ENCODE measurements around the gene H3-3A. TPM values are rescaled to one million over a fixed set of nuclear protein-coding genes. Genes with fewer than 3 reads are reported as not detected.
"Not testable (repeated sequence)": the region's sequence is repeated elsewhere in the genome, so short reads cannot be mapped to it uniquely, and the experiment has no call there.

The H3-3A gene
- polyA plus RNA-seq, 3 donors: 961 to 1,826 (median 1,812) TPM

DNA sequence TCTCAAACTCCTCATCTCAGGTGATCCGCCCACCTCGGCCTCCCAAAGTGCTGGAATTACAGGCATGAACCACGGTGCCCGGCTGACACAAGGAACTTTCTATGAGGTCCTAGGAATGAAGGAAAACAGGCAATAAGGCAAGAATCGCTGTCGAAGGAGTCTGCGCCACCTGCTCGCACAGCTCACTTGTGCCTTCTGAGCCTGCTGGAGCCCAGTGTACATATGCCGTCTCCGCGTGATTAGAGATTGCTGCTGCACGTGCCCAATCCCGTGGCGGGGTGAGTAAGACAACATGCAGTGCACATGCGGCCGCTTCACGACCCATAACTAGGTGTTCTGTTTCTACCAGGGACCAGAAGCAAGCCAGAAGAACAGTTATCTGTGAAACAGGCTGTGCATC lies 24.3 kb downstream of the H3-3A start:
- H3K27ac ChIP-seq (ENCODE audit: low read depth in 1 of 2, low read length in 2 of 2): no peak overlapping the region
- Mint-ChIP-seq H3K27me3 (ENCODE audit: low read depth in 3 of 3) (peaks cover 7 to 28% (median 15%) of the 10 kb centered on the region in 3 donors), H3K4me1 (peaks cover 8% of the 10 kb centered on the region), H3K36me3 (no peaks in the 10 kb centered on the region), H3K4me3 (no peak overlapping the region), H3K9me3 (peaks cover 0 to 2% (median 0%) of the 10 kb centered on the region in 7 donors), H3K27ac (no peak overlapping the region)
- no peaks in the 10 kb centered on the region for H3K36me3 ChIP-seq (replicated peaks in 1 of 2; ENCODE audit: control insufficient read depth in 1 of 2, insufficient read depth in 2 of 2, low read length in 2 of 2)
- 98% methylated on average over 14 of the region's 17 CpGs for WGBS (ENCODE audit: insufficient coverage)
- no peak overlapping the region for H3K4me2 ChIP-seq (replicated peaks; ENCODE audit: extremely low read depth, low read length, poor library complexity, severe bottlenecking)
- intact Hi-C loops (cut with micrococcal nuclease): no loop called here
- H4K20me1 ChIP-seq (ENCODE audit: insufficient read depth, low read length): no peaks in the 10 kb centered on the region
- no peaks in the 10 kb centered on the region for H3K9me3 ChIP-seq (replicated peaks in 1 of 2; ENCODE audit: control insufficient read depth in 1 of 2, insufficient read depth in 1 of 2, low read length in 2 of 2)
- no peak for DNase-seq
- H3K79me2 ChIP-seq (ENCODE audit: insufficient read depth, low read length): no peaks in the 10 kb centered on the region
- peaks cover 0 to 6% of the 10 kb centered on the region in 2 donors for H3K27me3 ChIP-seq (ENCODE audit: control insufficient read depth in 2 of 2, insufficient read depth in 2 of 2, low read length in 2 of 2)
- H3K9ac ChIP-seq (ENCODE audit: insufficient read depth, low read length, poor library complexity, severe bottlenecking): no peak overlapping the region
- TF ChIP-seq, protein P1, sequence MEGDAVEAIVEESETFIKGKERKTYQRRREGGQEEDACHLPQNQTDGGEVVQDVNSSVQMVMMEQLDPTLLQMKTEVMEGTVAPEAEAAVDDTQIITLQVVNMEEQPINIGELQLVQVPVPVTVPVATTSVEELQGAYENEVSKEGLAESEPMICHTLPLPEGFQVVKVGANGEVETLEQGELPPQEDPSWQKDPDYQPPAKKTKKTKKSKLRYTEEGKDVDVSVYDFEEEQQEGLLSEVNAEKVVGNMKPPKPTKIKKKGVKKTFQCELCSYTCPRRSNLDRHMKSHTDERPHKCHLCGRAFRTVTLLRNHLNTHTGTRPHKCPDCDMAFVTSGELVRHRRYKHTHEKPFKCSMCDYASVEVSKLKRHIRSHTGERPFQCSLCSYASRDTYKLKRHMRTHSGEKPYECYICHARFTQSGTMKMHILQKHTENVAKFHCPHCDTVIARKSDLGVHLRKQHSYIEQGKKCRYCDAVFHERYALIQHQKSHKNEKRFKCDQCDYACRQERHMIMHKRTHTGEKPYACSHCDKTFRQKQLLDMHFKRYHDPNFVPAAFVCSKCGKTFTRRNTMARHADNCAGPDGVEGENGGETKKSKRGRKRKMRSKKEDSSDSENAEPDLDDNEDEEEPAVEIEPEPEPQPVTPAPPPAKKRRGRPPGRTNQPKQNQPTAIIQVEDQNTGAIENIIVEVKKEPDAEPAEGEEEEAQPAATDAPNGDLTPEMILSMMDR (IDR thresholded peaks at IDR 0.05): no peak
- H3K4me1 ChIP-seq (ENCODE audit: control insufficient read depth in 1 of 2, insufficient read depth in 2 of 2, low read length in 2 of 2): peaks cover 11 to 17% of the 10 kb centered on the region in 2 donors
- H2AFZ ChIP-seq (ENCODE audit: insufficient read depth, low read depth, low read length, poor library complexity, severe bottlenecking): no peak overlapping the region
- no peak overlapping the region for H3K4me3 ChIP-seq (replicated peaks in 1 of 3; ENCODE audit: low read depth in 2 of 3, low read length in 3 of 3)

DNA sequence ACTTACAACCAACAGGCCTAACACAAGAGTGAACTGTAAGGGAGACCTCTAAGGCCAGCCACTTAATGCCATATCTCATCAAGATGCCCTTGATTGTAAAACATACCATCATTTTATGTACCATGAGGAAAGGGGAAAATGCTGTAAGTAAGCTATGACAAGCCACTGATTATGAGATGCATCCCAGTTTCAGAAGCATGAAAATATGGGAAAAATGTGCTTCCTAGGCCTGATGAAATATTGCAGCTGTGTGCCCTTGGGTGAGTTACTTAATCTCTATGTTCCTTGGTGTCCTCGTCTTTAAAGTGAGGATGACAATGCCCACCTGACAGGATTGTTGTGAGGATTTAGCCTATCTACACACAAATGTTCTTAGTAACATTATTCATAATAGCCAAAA lies 28.9 kb downstream of the H3-3A start:
- TF ChIP-seq, protein P1 (IDR thresholded peaks at IDR 0.05): no peak
- peaks cover 1% of the 10 kb centered on the region for H3K4me1 Mint-ChIP-seq
- H3K27me3 ChIP-seq (ENCODE audit: control insufficient read depth in 2 of 2, insufficient read depth in 2 of 2, low read length in 2 of 2): no peaks in the 10 kb centered on the region
- H3K9me3 Mint-ChIP-seq: no peaks in the 10 kb centered on the region
- no peaks in the 10 kb centered on the region for H4K20me1 ChIP-seq (ENCODE audit: insufficient read depth, low read length)
- no peaks in the 10 kb centered on the region for H3K9me3 ChIP-seq (replicated peaks in 1 of 2; ENCODE audit: control insufficient read depth in 1 of 2, insufficient read depth in 1 of 2, low read length in 2 of 2)
- peaks cover 0 to 3% (median 2%) of the 10 kb centered on the region in 3 donors for H3K27me3 Mint-ChIP-seq (ENCODE audit: low read depth in 3 of 3)
- no peaks in the 10 kb centered on the region for H3K36me3 Mint-ChIP-seq
- no peak overlapping the region for H2AFZ ChIP-seq (ENCODE audit: insufficient read depth, low read depth, low read length, poor library complexity, severe bottlenecking)
- intact Hi-C loops (cut with micrococcal nuclease): no loop called here
- no peaks in the 10 kb centered on the region for H3K36me3 ChIP-seq (replicated peaks in 1 of 2; ENCODE audit: control insufficient read depth in 1 of 2, insufficient read depth in 2 of 2, low read length in 2 of 2)
- H3K27ac Mint-ChIP-seq: no peak overlapping the region
- WGBS (ENCODE audit: insufficient coverage): no CpG with 5 or more reads among the region's 1 CpG
- H3K27ac ChIP-seq (ENCODE audit: low read depth in 1 of 2, low read length in 2 of 2): no peak overlapping the region
- no peak overlapping the region for H3K4me3 Mint-ChIP-seq
- H3K4me2 ChIP-seq (replicated peaks; ENCODE audit: extremely low read depth, low read length, poor library complexity, severe bottlenecking): no peak overlapping the region
- no peak overlapping the region for H3K4me3 ChIP-seq (replicated peaks in 1 of 3; ENCODE audit: low read depth in 2 of 3, low read length in 3 of 3)
- H3K4me1 ChIP-seq (ENCODE audit: control insufficient read depth in 1 of 2, insufficient read depth in 2 of 2, low read length in 2 of 2): no peaks in the 10 kb centered on the region
- no peak overlapping the region for H3K9ac ChIP-seq (ENCODE audit: insufficient read depth, low read length, poor library complexity, severe bottlenecking)
- H3K79me2 ChIP-seq (ENCODE audit: insufficient read depth, low read length): no peaks in the 10 kb centered on the region
- no peak for DNase-seq

DNA sequence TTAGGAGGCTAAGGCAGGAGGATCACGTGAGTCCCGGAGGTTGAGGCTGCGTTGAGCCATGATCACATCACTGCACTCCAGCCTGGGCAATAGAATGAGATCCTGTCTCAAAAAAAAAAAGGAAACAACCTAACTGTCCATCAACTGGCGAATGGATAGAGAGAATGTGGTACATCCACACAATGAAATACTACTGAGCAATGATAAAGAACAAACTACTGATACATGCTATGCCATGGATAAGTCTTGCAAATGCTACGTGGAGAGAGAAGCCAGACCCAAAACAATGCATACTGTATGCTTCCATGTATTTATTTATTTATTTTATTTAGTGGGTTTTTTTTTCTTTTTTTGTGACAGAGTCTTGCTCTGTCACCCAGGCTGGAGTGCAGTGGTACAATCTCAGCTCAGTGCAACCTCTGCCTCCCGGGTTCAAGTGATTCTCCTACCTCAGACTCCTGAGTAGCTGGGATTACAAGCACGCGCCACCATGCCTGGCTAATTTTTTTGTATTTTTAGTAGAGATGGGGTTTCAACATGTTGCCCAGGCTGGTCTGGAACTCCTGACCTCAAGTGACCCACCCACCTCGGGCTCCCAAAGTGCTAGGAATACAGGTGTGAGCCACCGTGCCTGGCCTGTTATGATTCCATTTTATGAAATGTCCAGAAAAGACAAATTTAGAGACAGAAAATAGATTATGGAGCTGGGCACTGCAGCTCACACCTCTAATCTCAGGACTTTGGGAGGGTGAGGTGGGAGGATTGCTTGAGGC lies 29.7 kb downstream of the H3-3A start:
- H3K4me1 ChIP-seq (ENCODE audit: control insufficient read depth in 1 of 2, insufficient read depth in 2 of 2, low read length in 2 of 2); DNase-seq; H3K4me2 ChIP-seq (replicated peaks; ENCODE audit: extremely low read depth, low read length, poor library complexity, severe bottlenecking); H3K9ac ChIP-seq (ENCODE audit: insufficient read depth, low read length, poor library complexity, severe bottlenecking); H4K20me1 ChIP-seq (ENCODE audit: insufficient read depth, low read length); H3K36me3 ChIP-seq (replicated peaks in 1 of 2; ENCODE audit: control insufficient read depth in 1 of 2, insufficient read depth in 2 of 2, low read length in 2 of 2); H3K27ac ChIP-seq (ENCODE audit: low read depth in 1 of 2, low read length in 2 of 2); H3K4me1 Mint-ChIP-seq; H3K27me3 ChIP-seq (ENCODE audit: control insufficient read depth in 2 of 2, insufficient read depth in 2 of 2, low read length in 2 of 2); intact Hi-C loops (cut with micrococcal nuclease); H3K9me3 Mint-ChIP-seq; H3K27me3 Mint-ChIP-seq (ENCODE audit: low read depth in 3 of 3); H3K79me2 ChIP-seq (ENCODE audit: insufficient read depth, low read length); H3K9me3 ChIP-seq (replicated peaks in 1 of 2; ENCODE audit: control insufficient read depth in 1 of 2, insufficient read depth in 1 of 2, low read length in 2 of 2); H3K27ac Mint-ChIP-seq; H3K36me3 Mint-ChIP-seq; H2AFZ ChIP-seq (ENCODE audit: insufficient read depth, low read depth, low read length, poor library complexity, severe bottlenecking); H3K4me3 ChIP-seq (replicated peaks in 1 of 3; ENCODE audit: low read depth in 2 of 3, low read length in 3 of 3); H3K4me3 Mint-ChIP-seq: not testable (repeated sequence)
- 40% methylated on average over 1 of the region's 10 CpGs for WGBS (ENCODE audit: insufficient coverage)

Data from CD14-positive monocyte (primary cell).